ENCODE measurements around the gene PET100.

GRCh38 chr19:7632340-7633203 lies 3.0 kb downstream of the PET100 start:
- TF ChIP-seq RAD21 (IDR thresholded peaks at IDR 0.05; ENCODE audit: low read depth) = no peak
- no peak for TF ChIP-seq NFIC (IDR thresholded peaks at IDR 0.05)
- TF ChIP-seq REST (IDR thresholded peaks at IDR 0.05; ENCODE audit: low read depth) = no peak
- TF ChIP-seq CEBPB (IDR thresholded peaks at IDR 0.05) = no peak
- no peak for TF ChIP-seq TAF1 (IDR thresholded peaks at IDR 0.05; ENCODE audit: low read depth)
- TF ChIP-seq YY1 (IDR thresholded peaks at IDR 0.05; ENCODE audit: low read depth) = no peak
- TF ChIP-seq TCF12 (IDR thresholded peaks at IDR 0.05; ENCODE audit: low read depth) = no peak
- TF ChIP-seq EP300 (IDR thresholded peaks at IDR 0.05; ENCODE audit: borderline replicate concordance) = no peak
- no peak for TF ChIP-seq TEAD4 (IDR thresholded peaks at IDR 0.05)
